ENCODE data around the gene R3HCC1L.

The R3HCC1L gene

GRCh38 chr10:98134431-98135221 lies at the start of gene R3HCC1L:
TSS of gene R3HCC1L (plus strand) at chr10:98134657. CDS start at chr10:98208115, 73,458 bp downstream.
- H3K9me3 ChIP-seq: no peaks in the 10 kb centered on the region
- H3K27ac ChIP-seq: peak within 1 kb of the TSS; percentile 90
- H3K36me3 ChIP-seq: no peaks in the 10 kb centered on the region
- peaks cover 14% of the 10 kb centered on the region for H3K27me3 ChIP-seq
- no peak for TF ChIP-seq CTCF (IDR thresholded peaks at IDR 0.05)
- peaks cover 10 to 13% of the 10 kb centered on the region in 2 experiments for H3K4me1 ChIP-seq (ENCODE audit: control insufficient read depth in 1 of 2, insufficient read depth in 1 of 2, low read depth in 1 of 2, low read length in 1 of 2)
- H3K4me3 ChIP-seq (ENCODE audit: low read depth in 1 of 2, low read length in 1 of 2): peak within 1 kb of the TSS; percentile 80 to 95

DNA sequence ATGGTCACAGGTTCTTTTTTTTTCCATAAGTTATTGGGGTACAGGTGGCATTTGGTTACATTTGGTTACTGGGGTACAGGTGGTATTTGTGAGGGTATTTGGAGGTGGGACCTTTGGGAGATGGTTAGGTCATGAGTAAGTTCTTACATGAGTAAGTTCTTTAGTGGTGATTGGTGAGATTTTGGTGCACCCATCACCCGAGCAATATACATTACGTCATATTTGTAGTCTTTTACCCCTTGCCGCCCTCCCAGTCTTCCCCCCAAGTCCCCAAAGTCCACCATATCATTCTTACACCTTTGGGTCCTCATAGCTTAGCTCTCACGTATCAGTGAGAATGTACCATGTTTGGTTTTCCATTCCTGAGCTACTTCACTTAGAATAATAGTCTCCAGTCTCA lies 49.2 kb upstream of the R3HCC1L start:
- Histone ChIP-seq H3K4me1 (ENCODE audit: control insufficient read depth in 1 of 2, insufficient read depth in 1 of 2, low read depth in 1 of 2, low read length in 1 of 2) (no peaks in the 10 kb centered on the region), H3K27ac (no peak overlapping the region), H3K9me3 (no peaks in the 10 kb centered on the region), H3K27me3 (peaks cover 50% of the 10 kb centered on the region), H3K36me3 (no peaks in the 10 kb centered on the region), H3K4me3 (ENCODE audit: low read depth in 1 of 2, low read length in 1 of 2) (no peak overlapping the region)
- no peak for TF ChIP-seq CTCF (IDR thresholded peaks at IDR 0.05)

DNA sequence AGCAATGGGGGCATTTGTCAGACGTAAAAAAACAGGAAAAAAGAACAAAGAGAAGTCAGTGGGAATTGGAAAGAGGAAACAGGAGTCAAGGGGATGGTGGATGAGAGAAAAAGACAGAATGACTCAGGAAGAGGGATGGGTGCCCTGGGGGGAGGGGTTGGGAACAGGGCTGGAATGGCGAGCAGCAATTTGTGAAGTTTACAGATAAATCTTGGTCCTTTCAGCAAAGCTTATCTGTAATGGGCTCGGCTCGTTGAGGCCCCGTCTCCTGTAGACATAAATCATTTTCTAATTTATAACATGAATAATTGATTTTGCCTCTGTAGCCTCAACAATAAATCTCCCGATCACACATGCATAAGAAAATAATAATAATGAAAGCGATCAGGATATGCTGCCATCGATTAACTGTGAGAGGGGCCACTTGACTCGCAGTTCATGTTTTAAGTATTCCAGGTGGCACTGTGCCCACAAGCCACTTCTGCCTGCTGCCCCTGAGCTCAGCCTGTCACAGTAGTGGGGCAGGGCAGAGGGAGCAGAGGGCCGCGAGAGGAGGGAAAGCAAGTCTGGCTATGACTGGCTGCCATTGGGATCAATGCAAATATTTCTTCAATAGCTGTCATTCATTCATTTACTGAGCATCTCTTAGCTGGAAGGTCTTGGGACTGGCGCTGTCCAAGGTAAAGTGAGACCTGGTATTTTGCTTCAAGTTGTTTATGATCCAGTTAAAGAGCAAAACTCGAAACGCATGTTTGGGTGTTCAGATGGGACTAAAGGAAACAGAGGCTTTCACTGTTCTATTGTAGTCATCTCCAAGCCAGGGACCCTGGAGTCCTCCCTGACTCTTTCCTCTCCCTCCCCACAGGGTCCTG lies 47.4 kb upstream of the R3HCC1L start:
- H3K9me3 ChIP-seq: no peaks in the 10 kb centered on the region
- H3K4me3 ChIP-seq (ENCODE audit: low read depth in 1 of 2, low read length in 1 of 2): no peak overlapping the region
- no peak for TF ChIP-seq CTCF (IDR thresholded peaks at IDR 0.05)
- H3K27ac ChIP-seq: no peak overlapping the region
- no peaks in the 10 kb centered on the region for H3K36me3 ChIP-seq
- H3K27me3 ChIP-seq: peaks cover 69% of the 10 kb centered on the region
- H3K4me1 ChIP-seq (ENCODE audit: control insufficient read depth in 1 of 2, insufficient read depth in 1 of 2, low read depth in 1 of 2, low read length in 1 of 2): no peaks in the 10 kb centered on the region

- no peaks in the 10 kb centered on the region for H3K4me1 ChIP-seq (ENCODE audit: control insufficient read depth in 1 of 2, insufficient read depth in 1 of 2, low read depth in 1 of 2, low read length in 1 of 2)
- no peaks in the 10 kb centered on the region for H3K9me3 ChIP-seq
- H3K27ac ChIP-seq: no peak overlapping the region
- no peaks in the 10 kb centered on the region for H3K36me3 ChIP-seq
- no peak overlapping the region for H3K4me3 ChIP-seq (ENCODE audit: low read depth in 1 of 2, low read length in 1 of 2)
- peaks cover 71% of the 10 kb centered on the region for H3K27me3 ChIP-seq
- TF ChIP-seq CTCF (IDR thresholded peaks at IDR 0.05): no peak
Observed at GRCh38 chr10:98088186-98088971, 46.1 kb upstream of the R3HCC1L start.

DNA sequence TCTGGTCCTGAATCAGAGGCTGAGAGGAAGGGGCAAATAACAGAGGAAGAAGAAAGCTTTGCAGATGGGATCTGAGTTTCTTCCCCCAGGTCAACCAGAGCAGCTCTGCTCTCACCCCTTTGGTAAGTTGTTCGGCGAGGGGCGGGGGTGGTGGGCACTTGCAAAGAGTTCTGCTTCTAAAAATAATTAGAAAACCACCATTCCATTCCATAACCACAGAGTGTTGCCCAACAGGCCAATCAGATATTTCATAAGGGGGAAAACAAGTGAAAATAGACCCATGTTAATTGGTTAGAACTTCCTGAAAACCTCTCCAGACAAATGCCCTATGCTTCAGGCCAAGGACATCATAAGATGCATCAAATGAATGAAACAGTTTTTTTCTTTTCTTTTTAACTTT lies 43.6 kb upstream of the R3HCC1L start:
- Histone ChIP-seq H3K4me3 (ENCODE audit: low read depth in 1 of 2, low read length in 1 of 2) (no peak overlapping the region), H3K27me3 (peaks cover 92% of the 10 kb centered on the region)

More for the DNA sequence above, 43.6 kb upstream of the R3HCC1L start:
- H3K9me3 ChIP-seq: no peaks in the 10 kb centered on the region
- no peaks in the 10 kb centered on the region for H3K36me3 ChIP-seq
- H3K4me1 ChIP-seq (ENCODE audit: control insufficient read depth in 1 of 2, insufficient read depth in 1 of 2, low read depth in 1 of 2, low read length in 1 of 2): no peaks in the 10 kb centered on the region
- TF ChIP-seq CTCF (IDR thresholded peaks at IDR 0.05): no peak
- H3K27ac ChIP-seq: no peak overlapping the region
